ENCODE data around the gene FADS2.
A peak's percentile ranks its signal among the peaks of the same experiment; 100 is the strongest.

The FADS2 gene

GRCh38 chr11:61890529-61891330, 62.6 kb downstream of the FADS2 start:
- peak overlapping the region; percentile 90 for H3K4me3 ChIP-seq (ENCODE audit: low read depth, low read length)
- DNase-seq (ENCODE audit: low read depth, low spot score) = peak; percentile 26
- POLR2A ChIA-PET = interaction anchor here (1.0 to 1.6 kb wide), 5 partner anchors 9 to 77 kb away, joined by 3 to 7 read pairs (median 4); partner anchors contain the start of gene FTH1
- peak; percentile 27 for TF ChIP-seq CTCF (IDR thresholded peaks at IDR 0.05; ENCODE audit: insufficient read depth, low read length, missing control alignments)
- CTCF ChIA-PET = interaction anchor here (0.8 to 18.2 kb wide), 6 partner anchors 8 to 218 kb away, joined by 3 to 406 read pairs (median 6); no protein-coding TSS in a partner anchor

GRCh38 chr11:61891331-61892084, 63.4 kb downstream of the FADS2 start, which contains the start of gene FADS3:
TSS of gene FADS3 (minus strand) at chr11:61891545. CDS start at chr11:61891381, 164 bp downstream.
- no peak for DNase-seq (ENCODE audit: low read depth, low spot score)
- ChIA-PET POLR2A (interaction anchor here (1.3 kb wide), 1 partner anchor 76 kb away, joined by 7 read pairs; the partner anchor contains the start of gene FTH1), CTCF (interaction anchor here (0.8 to 18.2 kb wide), 7 partner anchors 7 to 217 kb away, joined by 3 to 406 read pairs (median 8); no protein-coding TSS in a partner anchor)
- TF ChIP-seq CTCF (IDR thresholded peaks at IDR 0.05; ENCODE audit: insufficient read depth, low read length, missing control alignments) = no peak
- H3K4me3 ChIP-seq (ENCODE audit: low read depth, low read length) = peak within 1 kb of the TSS; percentile 90

- peak overlapping the region; percentile 90 for H3K4me3 ChIP-seq (ENCODE audit: low read depth, low read length)
- ChIA-PET POLR2A (no interaction called here), CTCF (interaction anchor here (2.2 to 18.2 kb wide), 3 partner anchors 55 to 193 kb away, joined by 15 to 406 read pairs (median 21); no protein-coding TSS in a partner anchor)
- no peak for DNase-seq (ENCODE audit: low read depth, low spot score)
- TF ChIP-seq CTCF (IDR thresholded peaks at IDR 0.05; ENCODE audit: insufficient read depth, low read length, missing control alignments) = peak; percentile 16
Measured at GRCh38 chr11:61892085-61892370, 63.9 kb downstream of the FADS2 start.

GRCh38 chr11:61893981-61894380, 65.9 kb downstream of the FADS2 start:
- ChIA-PET POLR2A (no interaction called here), CTCF (interaction anchor here (1.2 to 18.2 kb wide), 5 partner anchors 53 to 213 kb away, joined by 3 to 406 read pairs (median 15); no protein-coding TSS in a partner anchor)
- H3K4me3 ChIP-seq (ENCODE audit: low read depth, low read length) = no peak overlapping the region
- peak; percentile 75 for DNase-seq (ENCODE audit: low read depth, low spot score)
- no peak for TF ChIP-seq CTCF (IDR thresholded peaks at IDR 0.05; ENCODE audit: insufficient read depth, low read length, missing control alignments)

- POLR2A ChIA-PET = no interaction called here
- no peak for DNase-seq (ENCODE audit: low read depth, low spot score)
- CTCF ChIA-PET = interaction anchor here (5.9 to 18.2 kb wide), 8 partner anchors 17 to 211 kb away, joined by 66 to 568 read pairs (median 207); partner anchors contain the start of genes BEST1, FEN1, FTH1 and RAB3IL1
- H3K4me3 ChIP-seq (ENCODE audit: low read depth, low read length) = no peak overlapping the region
- no peak for TF ChIP-seq CTCF (IDR thresholded peaks at IDR 0.05; ENCODE audit: insufficient read depth, low read length, missing control alignments)
Measured at GRCh38 chr11:61895046-61895717, 67.1 kb downstream of the FADS2 start.

Data from AG04449 (cell line).